Measurements from ENCODE around the gene TMEM165.

DNA sequence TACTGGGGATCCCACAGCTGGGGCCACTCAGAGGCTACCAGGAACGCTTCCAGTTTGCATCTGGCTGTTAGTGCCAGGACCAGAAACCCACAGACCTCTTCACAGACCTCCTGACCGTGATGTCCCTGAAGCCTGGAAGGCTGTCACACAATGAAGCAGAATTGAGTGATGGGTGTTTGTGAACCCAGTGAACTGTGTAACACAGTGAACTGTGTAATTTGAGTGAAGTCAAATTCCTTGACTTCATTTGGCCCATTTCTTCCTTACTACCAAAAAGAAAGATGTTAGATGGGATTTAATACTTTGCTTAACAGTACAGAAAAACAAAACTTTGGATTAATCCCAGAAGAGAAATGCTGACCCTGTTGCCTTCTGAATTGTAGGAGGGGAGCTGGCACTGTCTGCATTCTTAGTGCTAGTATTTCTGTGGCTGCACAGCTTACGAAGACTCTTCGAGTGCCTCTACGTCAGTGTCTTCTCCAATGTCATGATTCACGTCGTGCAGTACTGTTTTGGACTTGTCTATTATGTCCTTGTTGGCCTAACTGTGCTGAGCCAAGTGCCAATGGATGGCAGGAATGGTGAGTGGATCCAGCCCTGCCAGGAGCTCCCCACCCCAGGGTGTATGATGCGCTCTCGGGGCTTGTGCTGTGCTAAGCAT lies 31.9 kb upstream of the TMEM165 start:
- TF ChIP-seq CTCF (IDR thresholded peaks at IDR 0.05; ENCODE audit: insufficient read depth, low read length, poor library complexity, severe bottlenecking) (no peak), EZH2phosphoT487 (conservative IDR thresholded peaks at IDR 0.05; ENCODE audit: low read length) (no peak)
